ENCODE results near the gene PDLIM7.
A peak's percentile ranks its signal among the peaks of the same experiment; 100 is the strongest.

Gene PDLIM7

GRCh38 chr5:177458912-177459350 is 38.5 kb downstream of the PDLIM7 start:
- no peak for DNase-seq (ENCODE audit: low read depth in 1 of 2, low spot score in 1 of 2)

DNA sequence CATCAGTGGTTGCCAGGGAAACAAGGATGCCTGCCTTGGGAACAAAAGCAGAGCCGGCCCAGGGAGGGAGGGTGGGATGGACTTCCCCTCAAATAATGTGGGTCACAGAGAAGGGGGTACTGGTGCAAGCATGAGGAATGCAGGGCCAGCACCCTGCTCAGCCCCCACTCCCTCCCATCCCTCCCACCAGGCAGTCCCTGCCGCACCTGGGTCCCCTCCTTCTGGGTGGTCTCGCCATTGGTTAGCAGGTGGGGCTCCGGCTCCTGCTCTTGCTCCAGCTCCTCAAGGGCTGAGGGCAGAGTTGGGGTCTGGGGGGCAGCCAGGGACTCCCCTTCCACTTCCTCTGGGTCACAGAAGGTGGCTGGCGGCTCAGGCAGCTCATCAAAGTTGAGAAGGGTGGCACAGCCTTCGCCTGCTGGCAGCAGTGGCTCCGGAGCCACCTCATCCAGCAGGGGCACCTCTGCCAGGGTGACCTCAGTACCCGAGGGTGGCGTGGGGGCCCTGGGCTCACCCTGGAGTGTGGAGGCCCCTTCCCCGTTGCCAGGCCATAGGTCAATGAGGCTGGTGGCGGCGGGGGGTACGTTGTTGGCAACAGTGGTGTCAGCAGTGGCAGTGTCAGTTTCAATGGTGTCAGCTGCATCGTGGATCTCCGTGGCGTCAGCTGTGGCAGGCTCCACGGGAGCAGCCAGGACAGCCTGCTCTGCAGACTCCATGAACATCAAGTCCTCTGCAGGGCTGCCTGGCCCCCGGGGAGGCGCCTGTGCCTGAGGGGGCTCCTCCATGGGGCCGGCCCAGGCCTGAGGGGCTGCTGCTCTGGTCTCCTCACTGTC is 39.3 kb downstream of the PDLIM7 start:
- no peak for DNase-seq (ENCODE audit: low read depth in 1 of 2, low spot score in 1 of 2)

GRCh38 chr5:177456976-177457851 is 40.2 kb downstream of the PDLIM7 start:
- DNase-seq (ENCODE audit: low read depth in 1 of 2, low spot score in 1 of 2), result no peak

DNA sequence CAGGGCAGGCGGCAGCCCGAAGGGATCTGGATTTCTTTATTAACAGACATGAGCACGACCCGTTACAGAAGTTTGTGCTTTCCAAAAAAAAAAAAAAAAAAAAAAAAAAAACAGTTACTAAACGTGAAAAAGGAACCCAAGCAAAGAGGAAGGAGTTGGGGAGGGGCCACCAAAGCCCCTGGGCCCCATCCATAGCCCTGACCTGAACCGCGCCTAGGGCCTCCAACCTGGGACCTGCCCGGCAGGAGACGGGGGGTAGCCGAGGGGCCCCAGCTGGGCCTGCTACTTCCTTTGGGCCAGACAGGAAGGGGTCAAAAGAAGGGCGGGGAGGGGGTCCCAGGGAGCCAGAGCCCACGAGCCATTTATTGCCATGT is 40.8 kb downstream of the PDLIM7 start:
- DNase-seq (ENCODE audit: low read depth in 1 of 2, low spot score in 1 of 2), result no peak

- DNase-seq (ENCODE audit: low read depth in 1 of 2, low spot score in 1 of 2), result peak; percentile 92 to 96
Observed at GRCh38 chr5:177455661-177456590, 41.5 kb downstream of the PDLIM7 start.

DNA sequence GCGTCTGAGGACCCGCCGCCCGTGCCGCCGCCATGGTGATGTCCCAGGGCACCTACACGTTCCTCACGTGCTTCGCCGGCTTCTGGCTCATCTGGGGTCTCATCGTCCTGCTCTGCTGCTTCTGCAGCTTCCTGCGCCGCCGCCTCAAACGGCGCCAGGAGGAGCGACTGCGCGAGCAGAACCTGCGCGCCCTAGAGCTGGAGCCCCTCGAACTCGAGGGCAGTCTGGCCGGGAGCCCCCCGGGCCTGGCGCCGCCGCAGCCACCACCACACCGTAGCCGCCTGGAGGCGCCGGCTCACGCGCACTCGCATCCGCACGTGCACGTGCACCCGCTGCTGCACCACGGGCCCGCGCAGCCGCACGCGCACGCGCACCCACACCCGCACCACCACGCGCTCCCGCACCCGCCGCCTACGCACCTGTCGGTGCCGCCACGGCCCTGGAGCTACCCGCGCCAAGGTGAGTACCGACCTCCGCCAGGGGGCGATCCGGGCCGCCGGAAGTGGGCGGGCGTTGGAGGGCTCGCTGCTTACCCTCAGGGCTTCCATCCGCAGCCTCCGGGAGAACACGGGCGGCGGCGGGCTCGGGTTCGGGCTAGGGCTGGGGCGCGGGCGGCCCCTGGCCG is 42.3 kb downstream of the PDLIM7 start:
- DNase-seq (ENCODE audit: low read depth in 1 of 2, low spot score in 1 of 2), result peak; percentile 87 to 92

- peak; percentile 92 to 94 for DNase-seq (ENCODE audit: low read depth in 1 of 2, low spot score in 1 of 2)
Observed at GRCh38 chr5:177454397-177455035, 42.9 kb downstream of the PDLIM7 start.

- no peak for DNase-seq (ENCODE audit: low read depth in 1 of 2, low spot score in 1 of 2)
Observed at GRCh38 chr5:177453852-177454396, 43.5 kb downstream of the PDLIM7 start.

DNA sequence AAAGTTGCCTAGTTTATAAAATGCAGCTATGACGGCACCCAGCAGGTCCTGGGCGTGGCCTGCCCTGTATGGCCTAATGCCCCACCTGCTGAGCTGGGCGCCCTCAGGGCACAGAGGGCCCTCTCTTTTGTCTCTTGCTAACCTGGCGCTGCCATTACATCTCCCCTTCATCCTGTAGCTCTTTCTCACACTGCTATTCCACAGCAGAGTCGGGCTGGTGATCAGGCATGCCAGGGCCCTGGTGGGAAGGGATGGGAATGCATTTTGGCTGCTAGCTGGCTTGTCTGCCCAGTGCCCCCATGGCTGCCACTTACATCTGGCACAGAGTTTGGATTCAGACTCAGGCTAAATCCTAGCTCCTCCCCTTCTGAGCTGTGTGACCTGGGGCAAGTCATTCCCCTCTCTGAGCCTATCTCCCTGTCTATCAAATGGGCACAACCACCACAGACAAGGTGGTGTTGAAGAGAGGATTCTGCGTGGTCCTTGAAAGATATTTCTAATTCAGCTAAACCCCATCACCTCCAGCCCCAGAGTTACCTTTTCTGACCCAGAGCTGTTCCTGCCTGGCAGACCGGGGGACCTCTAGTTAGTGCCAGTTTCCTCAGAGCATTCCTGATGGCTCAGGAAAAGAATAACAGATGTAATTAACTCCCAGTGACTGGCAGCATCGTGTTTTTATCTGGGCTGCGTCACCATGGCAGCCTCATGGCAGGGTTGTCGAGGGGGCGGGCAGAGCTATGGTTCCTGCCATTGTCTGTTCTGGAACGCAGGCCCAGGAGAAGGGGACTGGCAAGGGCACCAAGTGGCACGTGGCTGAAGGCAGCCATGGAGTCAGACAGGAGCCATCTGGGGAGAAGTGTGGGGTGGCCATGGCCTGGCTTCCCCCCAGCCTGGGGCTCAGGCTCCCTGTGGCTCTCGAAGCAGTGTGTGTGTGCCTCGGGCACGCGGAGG is 44.4 kb downstream of the PDLIM7 start:
- no peak for DNase-seq (ENCODE audit: low read depth in 1 of 2, low spot score in 1 of 2)

DNA sequence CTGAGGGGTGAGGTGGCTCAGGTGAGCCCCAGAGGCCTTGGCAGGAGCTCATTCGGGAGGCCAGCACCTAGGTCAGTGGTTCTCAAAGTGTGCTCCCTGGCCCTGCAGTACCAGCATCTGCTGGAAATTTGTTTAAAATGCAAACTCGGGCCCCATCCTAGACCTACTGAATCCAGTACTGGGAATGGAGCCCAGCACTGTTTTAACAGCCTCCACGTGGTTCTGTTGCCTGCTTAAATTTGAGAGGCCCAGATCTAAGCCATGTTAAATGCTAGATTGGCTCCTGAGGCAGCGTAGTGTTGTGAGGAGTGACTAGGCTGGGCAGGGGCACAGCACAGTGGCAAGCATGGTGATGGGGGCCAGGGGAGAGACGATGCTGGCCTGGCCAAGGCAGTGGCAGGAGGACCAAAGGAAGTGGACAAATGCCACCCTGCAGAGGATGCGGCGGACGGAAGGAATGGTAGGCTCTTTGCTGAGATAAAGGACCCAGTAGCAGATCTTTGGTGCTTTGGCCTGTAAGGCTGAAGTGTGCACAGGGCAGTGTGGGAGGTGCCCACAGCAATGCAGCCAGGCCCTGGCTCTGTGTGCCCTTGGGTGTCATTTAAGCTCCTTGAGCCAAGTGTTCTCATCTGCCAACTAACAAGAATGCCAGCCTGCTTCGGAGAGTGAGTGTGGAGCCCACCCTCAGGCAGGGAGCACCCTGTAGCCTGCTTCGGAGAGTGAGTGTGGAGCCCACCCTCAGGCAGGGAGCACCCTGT is 46.6 kb downstream of the PDLIM7 start:
- DNase-seq (ENCODE audit: low read depth in 1 of 2, low spot score in 1 of 2), result no peak

- no peak for DNase-seq (ENCODE audit: low read depth in 1 of 2, low spot score in 1 of 2)
Observed at GRCh38 chr5:177449140-177450061, 48.0 kb downstream of the PDLIM7 start.

DNA sequence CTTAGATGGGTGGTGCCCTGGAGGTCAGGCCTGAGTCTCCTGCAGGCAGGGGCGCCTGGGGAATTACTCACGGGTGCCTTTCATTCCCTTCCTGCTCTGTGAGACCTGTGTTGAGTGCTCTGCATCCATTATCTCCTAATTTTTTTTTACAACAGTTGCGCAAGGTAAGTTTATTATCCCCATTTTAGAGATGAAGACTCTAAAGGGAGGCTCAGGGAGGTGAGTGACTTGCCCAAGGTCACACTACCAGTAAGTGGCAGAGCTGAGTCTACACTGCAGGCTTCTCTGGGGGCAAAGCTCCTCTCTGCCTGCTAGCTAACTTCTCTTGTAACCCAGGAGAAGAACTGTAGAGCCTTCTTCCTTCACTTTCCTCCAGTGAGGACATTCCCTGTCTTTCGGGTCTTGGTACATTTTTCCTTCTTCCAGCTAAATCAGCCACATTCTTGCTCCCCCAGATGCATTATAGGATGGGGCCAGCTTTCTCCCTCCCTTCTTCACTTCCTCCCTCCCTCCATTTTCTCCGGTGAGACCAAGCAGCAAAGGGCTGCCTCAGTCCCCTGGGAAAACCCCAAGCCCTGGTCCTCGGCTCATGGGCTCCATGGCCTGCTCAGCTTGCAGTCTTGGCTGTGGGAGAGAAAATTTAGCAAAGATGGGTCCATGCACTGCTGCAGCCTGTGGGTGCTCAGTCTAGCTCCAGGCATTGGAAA is 49.0 kb downstream of the PDLIM7 start:
- DNase-seq (ENCODE audit: low read depth in 1 of 2, low spot score in 1 of 2), result no peak

- no peak for DNase-seq (ENCODE audit: low read depth in 1 of 2, low spot score in 1 of 2)
Observed at GRCh38 chr5:177447611-177448243, 49.7 kb downstream of the PDLIM7 start.

GRCh38 chr5:177447066-177447610 is 50.3 kb downstream of the PDLIM7 start:
- peak in 1 of 2 donors; percentile 53 for DNase-seq (ENCODE audit: low read depth in 1 of 2, low spot score in 1 of 2)
